H9 (cell line): ENCODE data around the gene ERRFI1. TPM values are rescaled to one million over a fixed set of nuclear protein-coding genes. Genes with fewer than 3 reads are reported as not detected.

Experiments used
- DNase-seq: peaks from one replicate; pipeline ENCODE4 v3.0.0-alpha.2; 2017
- H2AFZ ChIP-seq: one replicate; pipeline ENCODE4 v1.6.1; 2013; ENCODE audit warnings: mild to moderate bottlenecking, low read length, control low read depth, moderate library complexity
- H2AK5ac ChIP-seq: 2 replicates; pipeline ENCODE4 v1.6.1; 2013; ENCODE audit warnings: low read length, control low read depth, mixed read lengths; ENCODE audit not compliant: insufficient read length
- H2BK120ac ChIP-seq: one replicate; pipeline ENCODE4 v1.6.1; 2013; ENCODE audit warnings: low read depth, mild to moderate bottlenecking, low read length, control low read depth, inconsistent platforms; ENCODE audit not compliant: poor library complexity, severe bottlenecking
- H2BK12ac ChIP-seq: 2 replicates; pipeline ENCODE4 v1.6.1; 2013; ENCODE audit warnings: low read length, control low read depth, mixed read lengths, low read depth; ENCODE audit not compliant: insufficient read length
- H2BK15ac ChIP-seq: 2 replicates; pipeline ENCODE4 v1.6.1; 2013; ENCODE audit warnings: low read depth, low read length, control low read depth
- H2BK20ac ChIP-seq: one replicate; pipeline ENCODE4 v1.6.1; 2013; ENCODE audit warnings: low read depth, mild to moderate bottlenecking, low read length, control low read depth, inconsistent platforms; ENCODE audit not compliant: poor library complexity, severe bottlenecking
- H2BK5ac ChIP-seq: 2 replicates; pipeline ENCODE4 v1.6.1; 2013; ENCODE audit warnings: low read length, control low read depth, mixed read lengths; ENCODE audit not compliant: insufficient read length
- H3K14ac ChIP-seq: 2 replicates; pipeline ENCODE4 v1.6.1; 2013; ENCODE audit warnings: low read length, control low read depth; ENCODE audit not compliant: insufficient read depth
- H3K18ac ChIP-seq: 2 replicates; pipeline ENCODE4 v1.6.1; 2013; ENCODE audit warnings: low read depth, mild to moderate bottlenecking, mixed read lengths, low read length, control low read depth; ENCODE audit not compliant: insufficient read length
- H3K23ac ChIP-seq: 2 replicates; pipeline ENCODE4 v1.6.1; 2013; ENCODE audit warnings: low read length, control low read depth, mixed read lengths, low read depth; ENCODE audit not compliant: insufficient read length
- H3K23me2 ChIP-seq: 2 replicates; pipeline ENCODE4 v1.6.1; 2013; ENCODE audit warnings: low read depth, mild to moderate bottlenecking, mixed read lengths, low read length, control low read depth; ENCODE audit not compliant: insufficient read length, poor library complexity, severe bottlenecking
- H3K27ac ChIP-seq: 2 replicates; pipeline ENCODE4 v1.5.1; 2013; ENCODE audit warnings: low read length, control low read depth, mixed read lengths, low read depth; ENCODE audit not compliant: insufficient read length
- H3K27me3 ChIP-seq: 2 replicates; pipeline ENCODE4 v1.6.1; 2013; ENCODE audit warnings: low read length, control low read depth, inconsistent platforms; ENCODE audit not compliant: insufficient read depth
- H3K4ac ChIP-seq: 2 replicates; pipeline ENCODE4 v1.6.1; 2013; ENCODE audit warnings: low read depth, mild to moderate bottlenecking, control low read depth, inconsistent platforms, low read length, moderate library complexity
- H3K4me1 ChIP-seq: 2 replicates; pipeline ENCODE4 v1.6.1; 2013; ENCODE audit warnings: low read length, control low read depth, inconsistent platforms; ENCODE audit not compliant: insufficient read depth
- H3K4me2 ChIP-seq: 2 replicates; pipeline ENCODE4 v1.6.1; 2013; ENCODE audit warnings: low read length, control low read depth, mixed read lengths; ENCODE audit not compliant: insufficient read length, insufficient read depth
- H3K56ac ChIP-seq: 2 replicates; pipeline ENCODE4 v1.6.1; 2013; ENCODE audit warnings: low read depth, mild to moderate bottlenecking, mixed read lengths, low read length, control low read depth; ENCODE audit not compliant: insufficient read length
- H3K79me1 ChIP-seq: 2 replicates; pipeline ENCODE4 v1.6.1; 2013; ENCODE audit warnings: low read depth, mild to moderate bottlenecking, moderate library complexity, low read length, control low read depth, inconsistent platforms; ENCODE audit not compliant: insufficient read depth, poor library complexity, severe bottlenecking
- H3K79me2 ChIP-seq: 2 replicates; pipeline ENCODE4 v1.6.1; 2013; ENCODE audit warnings: low read length, control low read depth, inconsistent platforms; ENCODE audit not compliant: insufficient read depth
- H3K9ac ChIP-seq: 2 replicates; pipeline ENCODE4 v1.6.1; 2013; ENCODE audit warnings: low read length, control low read depth, mixed read lengths; ENCODE audit not compliant: insufficient read length; ENCODE audit errors: extremely low read depth
- H3K9me3 ChIP-seq: one replicate; pipeline ENCODE4 v1.6.1; 2013; ENCODE audit warnings: low read depth, low read length, inconsistent platforms; ENCODE audit not compliant: control insufficient read depth
- H3T11ph ChIP-seq: one replicate; pipeline ENCODE4 v1.6.1; 2013; ENCODE audit warnings: mild to moderate bottlenecking, low read length, control low read depth, inconsistent platforms
- H4K20me1 ChIP-seq: one replicate; pipeline ENCODE4 v1.6.1; 2013; ENCODE audit not compliant: control insufficient read depth, insufficient read length, insufficient read depth
- H4K5ac ChIP-seq: 2 replicates; pipeline ENCODE4 v1.6.1; 2013; ENCODE audit warnings: low read depth, mild to moderate bottlenecking, mixed read lengths, low read length, control low read depth; ENCODE audit not compliant: insufficient read length
- H4K8ac ChIP-seq: replicated peaks from 2 replicates; pipeline ENCODE4 v1.6.1; 2013; ENCODE audit warnings: low read length, control low read depth, mixed read lengths, low read depth; ENCODE audit not compliant: insufficient read length
- H4K91ac ChIP-seq: 2 replicates; pipeline ENCODE4 v1.6.1; 2013; ENCODE audit warnings: low read depth, mild to moderate bottlenecking, moderate library complexity, mixed read lengths, low read length, control low read depth; ENCODE audit not compliant: insufficient read length
- H3K27ac Mint-ChIP-seq, 3 experiments: 2 replicates in 2 of 3; 3 replicates in 1 of 3; pipeline ENCODE4 v1.8.0; 2020 to 2021; ENCODE audit warnings: mixed read lengths in 3 of 3, mild to moderate bottlenecking in 1 of 3, moderate library complexity in 1 of 3
- H3K27me3 Mint-ChIP-seq: 2 replicates; pipeline ENCODE4 v1.8.0; 2021; ENCODE audit warnings: low read depth, mild to moderate bottlenecking, moderate library complexity, mixed read lengths
- H3K36me3 Mint-ChIP-seq, 3 experiments: 2 replicates in 2 of 3; 3 replicates in 1 of 3; pipeline ENCODE4 v1.8.0; 2020 to 2021; ENCODE audit warnings: low read depth in 3 of 3, mixed read lengths in 3 of 3; ENCODE audit not compliant: insufficient read depth in 1 of 3
- H3K4me1 Mint-ChIP-seq, 2 experiments: 2 replicates each; pipeline ENCODE4 v1.8.0; 2020; ENCODE audit warnings: mixed read lengths in 2 of 2
- H3K4me3 Mint-ChIP-seq, 2 experiments: 2 replicates in 1 of 2; 3 replicates in 1 of 2; pipeline ENCODE4 v1.8.0; 2020 to 2021; ENCODE audit warnings: mild to moderate bottlenecking in 2 of 2, mixed read lengths in 2 of 2, moderate library complexity in 1 of 2
- H3K9me3 Mint-ChIP-seq, 2 experiments: 2 replicates in 1 of 2; 3 replicates in 1 of 2; pipeline ENCODE4 v1.8.0; 2020; ENCODE audit warnings: mild to moderate bottlenecking in 2 of 2, mixed read lengths in 2 of 2, moderate library complexity in 1 of 2
- WGBS: extraction: QIAGEN DNeasy Blood & Tissue Kit; methylation state at CpG from one replicate; pipeline ENCODE4 v1.1.7; 2013; ENCODE audit warnings: missing lambda C conversion rate, low lambda C conversion rate, mixed read lengths; ENCODE audit not compliant: insufficient read length; ENCODE audit errors: extremely low coverage; 5-methylcytosine and 5-hydroxymethylcytosine counted together
- total RNA-seq: library from RNA; stranded (reverse); gene quantifications from 2 replicates; pipeline ENCODE4 v1.2.1, GENCODE V29; 2021
- TF ChIP-seq, protein P1 (sequence below): fragments of 200-600 bp; sonication (generic); conservative IDR thresholded peaks from 3 replicates; pipeline ENCODE4 v1.8.0; 2021; ENCODE audit warnings: antibody characterized with exemption, mild to moderate bottlenecking

Gene ERRFI1
- total RNA-seq, 1 experiment from 2014 or later = 20.8 TPM

DNA sequence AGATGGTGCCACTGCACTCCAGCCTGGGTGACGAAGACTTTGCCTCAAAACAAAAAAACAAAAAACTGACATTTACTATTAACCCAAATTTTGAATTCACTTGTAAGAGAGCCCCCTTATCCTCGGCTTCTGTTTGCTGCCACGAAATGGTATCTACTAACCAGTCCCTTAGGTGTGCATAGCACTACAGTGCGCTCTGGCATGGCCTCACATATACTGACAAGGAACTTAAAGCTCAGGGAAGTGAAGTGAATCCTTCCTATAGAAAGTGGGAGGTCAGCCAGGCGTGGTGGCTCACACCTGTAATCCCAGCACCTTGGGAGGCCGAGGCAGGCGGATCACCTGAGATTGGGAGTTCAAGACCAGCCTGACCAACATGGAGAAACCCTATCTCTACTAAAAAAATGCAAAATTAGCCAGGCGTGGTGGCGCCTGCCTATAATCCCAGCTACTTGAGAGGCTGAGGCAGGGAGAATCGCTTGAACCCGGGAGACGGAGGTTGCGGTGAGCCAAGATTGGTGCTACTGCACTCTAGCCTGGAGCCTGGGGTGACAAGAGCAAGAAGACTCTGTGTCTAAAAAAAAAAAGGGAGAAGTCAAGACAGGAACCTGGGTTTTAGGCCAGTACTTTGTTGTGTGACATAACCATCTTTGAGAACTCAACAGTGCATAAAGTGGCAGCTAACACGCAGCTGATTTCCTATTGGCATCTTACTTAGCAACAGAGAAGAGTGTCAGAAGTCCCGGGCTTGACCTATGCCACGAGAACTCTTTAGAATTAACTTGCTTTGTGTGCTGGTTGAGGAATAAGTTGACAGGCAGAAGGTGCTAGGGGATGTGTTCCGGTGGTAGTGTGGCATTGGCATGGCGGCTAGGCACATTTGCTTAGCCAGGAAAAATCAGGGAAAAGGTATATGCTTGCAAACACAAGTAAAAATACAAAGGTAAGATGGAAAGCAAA is 16.8 kb downstream of the ERRFI1 start:
- DNase-seq = no peak
- no peaks in the 10 kb centered on the region for H4K20me1 ChIP-seq

More for the DNA sequence above, 16.8 kb downstream of the ERRFI1 start:
- H3K9me3 Mint-ChIP-seq = no peaks in the 10 kb centered on the region
- no peak overlapping the region for H3K18ac ChIP-seq
- no peak overlapping the region for H3K9ac ChIP-seq
- H2AK5ac ChIP-seq = no peak overlapping the region
- no peak overlapping the region for H3K4me3 Mint-ChIP-seq
- no peak overlapping the region for H2BK120ac ChIP-seq
- no peak overlapping the region for H3K4me2 ChIP-seq
- no peak overlapping the region for H3K23ac ChIP-seq
- H3K27me3 ChIP-seq = no peaks in the 10 kb centered on the region
- no peak overlapping the region for H3K14ac ChIP-seq
- TF ChIP-seq, protein P1, sequence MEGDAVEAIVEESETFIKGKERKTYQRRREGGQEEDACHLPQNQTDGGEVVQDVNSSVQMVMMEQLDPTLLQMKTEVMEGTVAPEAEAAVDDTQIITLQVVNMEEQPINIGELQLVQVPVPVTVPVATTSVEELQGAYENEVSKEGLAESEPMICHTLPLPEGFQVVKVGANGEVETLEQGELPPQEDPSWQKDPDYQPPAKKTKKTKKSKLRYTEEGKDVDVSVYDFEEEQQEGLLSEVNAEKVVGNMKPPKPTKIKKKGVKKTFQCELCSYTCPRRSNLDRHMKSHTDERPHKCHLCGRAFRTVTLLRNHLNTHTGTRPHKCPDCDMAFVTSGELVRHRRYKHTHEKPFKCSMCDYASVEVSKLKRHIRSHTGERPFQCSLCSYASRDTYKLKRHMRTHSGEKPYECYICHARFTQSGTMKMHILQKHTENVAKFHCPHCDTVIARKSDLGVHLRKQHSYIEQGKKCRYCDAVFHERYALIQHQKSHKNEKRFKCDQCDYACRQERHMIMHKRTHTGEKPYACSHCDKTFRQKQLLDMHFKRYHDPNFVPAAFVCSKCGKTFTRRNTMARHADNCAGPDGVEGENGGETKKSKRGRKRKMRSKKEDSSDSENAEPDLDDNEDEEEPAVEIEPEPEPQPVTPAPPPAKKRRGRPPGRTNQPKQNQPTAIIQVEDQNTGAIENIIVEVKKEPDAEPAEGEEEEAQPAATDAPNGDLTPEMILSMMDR = no peak
- no peak overlapping the region for H2BK5ac ChIP-seq
- H3K27me3 Mint-ChIP-seq = no peaks in the 10 kb centered on the region
- no peak overlapping the region for H4K8ac ChIP-seq
- H2AFZ ChIP-seq = no peak overlapping the region
- no peak overlapping the region for H2BK12ac ChIP-seq
- no peak overlapping the region for H3K56ac ChIP-seq
- no peak overlapping the region for H3K4ac ChIP-seq
- H3K9me3 ChIP-seq = no peaks in the 10 kb centered on the region
- H2BK15ac ChIP-seq = no peak overlapping the region
- H3K4me1 Mint-ChIP-seq = peaks cover 20 to 21% of the 10 kb centered on the region in 2 experiments
- H3K36me3 Mint-ChIP-seq = peaks cover 23 to 37% (median 23%) of the 10 kb centered on the region in 3 experiments
- H3K79me2 ChIP-seq = no peaks in the 10 kb centered on the region; the same call in 1 of the 2 replicates
- H3K79me1 ChIP-seq = peaks cover 6% of the 10 kb centered on the region
- no peaks in the 10 kb centered on the region for H3K23me2 ChIP-seq
- H4K5ac ChIP-seq = no peak overlapping the region
- H3K27ac ChIP-seq = no peak overlapping the region
- H4K91ac ChIP-seq = no peak overlapping the region
- no CpG with 5 or more reads among the region's 18 CpGs for WGBS
- no peak overlapping the region for H3T11ph ChIP-seq
- no peak overlapping the region for H2BK20ac ChIP-seq
- peaks cover 8% of the 10 kb centered on the region; the same call in 1 of the 2 replicates for H3K4me1 ChIP-seq
- peak overlapping the region in 2 of 3 experiments; percentile 26 to 49; a peak in 4 of 7 replicates for H3K27ac Mint-ChIP-seq
